Stimulated activated CD8-positive, alpha-beta memory T cell treated with anti-CD3 and anti-CD28 coated beads, Interleukin-15, amount 100 ng/mL, for 24 hours (primary cell): ENCODE measurements around the gene MYBL2.
"Not testable (repeated sequence)": the region's sequence is repeated elsewhere in the genome, so short reads cannot be mapped to it uniquely, and the experiment has no call there.

Experiments used
- DNase-seq: peaks from one replicate; pipeline ENCODE4 v3.0.0-alpha.2; 2020; ENCODE audit warnings: low read depth

MYBL2 gene

GRCh38 chr20:43666376-43667328, at the start of gene MYBL2:
Gene MYBL2, plus strand, starts transcription at chr20:43667114. Its CDS starts 170 bp downstream, at chr20:43667284.
- DNase-seq = peak; percentile 49

- no peak for DNase-seq
These were observed 35.3 kb upstream of the MYBL2 start for GRCh38 chr20:43631598-43631997.

DNA sequence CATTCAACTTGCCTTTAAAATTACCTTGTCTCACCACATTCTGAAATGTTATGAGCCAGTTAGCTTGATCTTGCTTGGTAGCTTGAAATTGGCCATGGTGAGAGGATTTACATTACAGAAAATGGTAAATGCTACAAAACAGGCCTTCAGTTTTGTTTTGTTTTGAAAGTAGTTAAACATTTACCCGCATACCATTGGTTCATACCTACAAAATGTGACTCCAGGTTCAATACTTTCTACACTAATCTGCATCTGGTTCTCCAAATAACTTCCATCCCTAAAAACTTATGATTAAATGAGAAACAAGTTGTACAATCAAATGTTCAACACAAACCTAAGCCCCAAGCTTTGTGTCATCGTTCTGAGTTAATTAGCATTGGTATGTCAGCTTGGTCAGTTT, 30.5 kb upstream of the MYBL2 start:
- no peak for DNase-seq

- DNase-seq = no peak
These were observed 24.4 kb upstream of the MYBL2 start for GRCh38 chr20:43642548-43642947.

DNA sequence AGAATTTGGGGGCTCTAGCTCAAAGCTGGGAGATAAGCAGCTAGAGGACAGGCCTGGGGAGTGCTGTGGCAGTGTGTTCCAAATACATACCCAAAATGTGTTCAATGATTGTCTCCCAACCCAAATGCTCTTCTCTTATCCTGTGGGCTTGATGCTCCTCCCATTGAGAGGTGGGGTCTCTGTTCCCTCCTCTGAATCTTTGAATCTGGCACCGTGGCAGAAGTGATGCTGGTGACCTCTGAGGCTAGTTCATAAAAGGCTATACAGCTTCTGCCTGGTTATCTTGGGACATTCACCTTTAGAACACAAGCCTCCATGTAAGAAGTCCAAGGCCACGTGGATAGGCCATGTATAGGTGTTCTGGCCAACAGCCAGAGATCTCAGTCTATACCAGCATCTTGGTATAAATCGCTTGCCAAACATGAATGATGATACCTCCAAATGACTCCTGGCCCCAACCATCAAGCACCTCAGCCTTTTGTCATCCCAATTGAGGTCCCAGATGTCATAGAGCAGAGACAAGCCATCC, 15.9 kb upstream of the MYBL2 start:
- DNase-seq = no peak

DNA sequence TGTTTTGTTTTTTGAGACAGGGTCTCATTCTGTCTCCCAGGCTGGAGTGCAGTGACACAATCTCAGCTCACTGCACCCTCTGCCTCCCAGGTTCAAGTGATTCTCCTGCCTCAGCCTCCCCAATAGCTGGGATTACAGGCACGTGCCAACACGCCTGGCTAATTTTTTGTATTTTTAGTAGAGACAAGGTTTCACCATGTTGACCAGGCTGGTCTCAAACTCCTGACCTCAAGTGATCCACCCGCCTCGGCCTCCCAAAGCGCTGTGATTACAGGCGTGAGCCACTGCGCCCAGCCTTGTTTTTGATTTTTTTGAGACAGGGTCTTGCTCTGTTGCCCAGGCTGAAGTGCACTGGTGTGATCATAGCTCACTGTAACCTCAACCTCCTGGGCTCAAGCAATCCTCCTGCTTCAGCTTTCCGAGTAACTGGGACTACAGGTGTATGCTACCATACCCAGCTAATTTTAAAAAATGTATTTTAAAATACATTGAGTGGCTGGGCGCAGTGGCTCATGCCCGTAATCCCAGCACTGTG, 15.2 kb upstream of the MYBL2 start:
- not testable (repeated sequence) for DNase-seq

- no peak for DNase-seq
These were observed 12.9 kb upstream of the MYBL2 start for GRCh38 chr20:43653966-43654365.

GRCh38 chr20:43655176-43655575, 11.7 kb upstream of the MYBL2 start:
- not testable (repeated sequence) for DNase-seq

DNA sequence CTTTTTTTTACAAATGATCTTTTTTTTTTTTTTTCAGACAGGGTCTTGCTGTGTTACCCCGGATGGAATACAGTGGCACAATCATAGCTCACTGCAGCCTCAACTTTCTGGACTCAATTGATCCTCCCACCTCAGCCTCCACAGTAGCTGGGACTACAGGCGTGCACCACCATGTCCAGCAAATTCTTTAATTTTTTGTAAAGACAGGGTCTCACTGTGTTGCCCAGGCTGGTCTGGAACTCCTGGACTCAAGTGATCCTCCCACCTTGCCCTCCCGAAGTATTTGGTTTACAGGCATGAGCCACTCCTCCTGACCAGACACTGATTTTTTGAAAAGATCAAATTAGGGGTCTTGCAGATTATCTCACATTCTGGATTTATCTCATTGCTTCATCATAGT, 11.0 kb upstream of the MYBL2 start:
- no peak for DNase-seq

GRCh38 chr20:43658069-43658722, 8.7 kb upstream of the MYBL2 start:
- no peak for DNase-seq

DNA sequence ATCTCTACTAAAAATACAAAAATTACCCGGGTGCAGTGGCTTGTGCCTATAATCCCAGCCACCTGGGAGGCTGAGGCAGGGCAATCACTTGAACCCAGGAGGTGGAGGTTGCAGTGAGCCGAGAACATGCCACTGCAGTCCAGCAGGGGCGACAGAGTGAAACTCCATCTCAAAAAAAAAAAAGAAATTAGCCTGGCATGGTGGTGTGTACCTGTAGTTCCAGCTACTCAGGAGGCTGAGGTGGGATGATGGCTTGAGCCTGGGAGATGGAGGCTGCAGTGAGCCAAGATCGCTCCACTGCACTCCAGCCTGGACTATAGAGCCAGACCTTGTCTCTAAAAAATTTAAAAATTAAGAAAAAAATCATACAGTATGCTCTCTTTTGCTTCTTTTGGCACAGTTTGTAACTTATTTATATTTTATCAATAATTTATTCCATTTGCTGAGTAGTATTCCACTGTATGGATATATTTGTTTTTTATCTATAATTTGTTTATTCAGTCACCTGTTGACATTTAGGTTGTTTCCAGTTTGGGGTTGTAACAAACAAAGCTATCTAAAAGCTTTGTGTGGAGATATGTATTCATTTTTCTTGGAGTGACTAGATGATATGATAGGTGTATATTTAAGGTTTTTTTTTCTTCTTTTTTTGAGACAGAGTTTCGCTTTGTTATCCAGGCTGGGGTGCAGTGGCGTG, 8.0 kb upstream of the MYBL2 start:
- DNase-seq = no peak

GRCh38 chr20:43662943-43663655, 3.8 kb upstream of the MYBL2 start:
- DNase-seq = no peak

DNA sequence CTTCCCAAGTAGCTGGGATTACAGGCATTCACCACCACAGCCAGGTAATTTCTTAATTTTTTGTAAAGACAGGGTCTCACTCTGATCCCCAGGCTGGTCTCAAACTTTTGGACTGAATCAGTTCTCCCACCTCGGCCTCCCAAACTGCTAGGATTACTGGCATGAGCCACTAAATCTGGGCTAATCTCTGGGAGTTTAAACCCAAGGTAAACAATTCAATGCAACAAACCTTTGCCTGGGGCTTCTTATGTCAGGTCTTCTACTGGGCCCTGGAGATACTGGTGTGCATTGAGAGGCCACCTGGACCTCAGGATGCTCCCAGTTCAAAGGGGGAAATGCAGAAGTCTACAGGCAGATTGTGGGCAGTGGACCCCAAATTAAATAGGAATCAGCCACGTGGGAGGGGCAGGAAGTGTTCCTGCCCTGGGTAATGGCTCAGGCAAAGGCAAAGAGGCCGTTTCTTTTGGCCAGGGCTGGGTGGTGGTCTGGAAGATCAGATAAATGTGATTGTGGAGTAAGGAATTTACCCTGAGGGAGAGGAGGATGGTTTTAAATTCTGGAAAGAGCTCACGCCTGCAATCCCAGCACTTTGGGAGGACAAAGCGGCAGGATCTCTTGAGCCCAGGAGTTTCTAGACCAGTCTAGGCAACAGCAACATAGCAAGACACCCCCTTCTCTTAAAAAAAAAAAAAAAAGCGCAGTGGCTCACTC, 1.3 kb upstream of the MYBL2 start:
- DNase-seq = no peak

GRCh38 chr20:43667341-43668132, 623 bp downstream of the MYBL2 start:
- no peak for DNase-seq

DNA sequence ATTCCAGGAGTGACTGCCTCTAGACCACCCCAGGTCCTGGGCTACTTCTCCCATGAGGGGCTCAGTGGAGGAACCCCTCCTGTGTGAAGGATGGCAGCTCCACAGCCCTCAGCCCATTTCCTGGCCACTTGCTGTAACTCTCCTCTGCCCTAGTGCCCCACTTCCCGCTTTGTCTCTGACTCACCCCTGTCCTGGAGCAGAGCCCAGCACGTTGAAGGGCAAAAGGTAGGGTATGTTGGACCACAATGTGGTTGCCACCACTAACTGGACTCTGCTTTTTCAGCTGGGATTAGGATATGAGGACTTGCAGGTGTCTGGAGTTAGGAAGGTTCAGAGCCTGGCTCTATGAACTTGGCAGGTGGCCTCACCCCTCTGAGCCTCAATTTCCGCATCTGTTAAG, 2.4 kb downstream of the MYBL2 start:
- DNase-seq = no peak

DNA sequence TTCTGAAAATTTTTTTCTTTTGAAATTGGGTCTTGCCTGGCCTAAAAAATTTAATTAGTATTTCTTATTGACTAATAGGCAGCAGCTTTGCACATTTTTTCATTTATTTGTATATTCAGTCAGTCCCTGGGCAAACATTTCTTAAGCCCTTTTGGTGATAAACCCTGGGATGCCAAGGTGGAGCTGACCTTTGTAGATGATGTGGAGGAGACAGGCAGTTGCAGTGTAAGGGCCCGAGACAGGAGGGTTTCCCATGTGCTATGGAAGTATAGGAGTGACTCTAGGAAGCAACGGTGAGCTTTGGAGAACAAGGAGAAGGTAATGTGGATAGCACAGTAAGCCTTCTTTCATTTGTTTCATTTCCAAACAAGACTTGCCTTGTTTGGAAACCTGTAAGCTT, 3.5 kb downstream of the MYBL2 start:
- DNase-seq = no peak

DNA sequence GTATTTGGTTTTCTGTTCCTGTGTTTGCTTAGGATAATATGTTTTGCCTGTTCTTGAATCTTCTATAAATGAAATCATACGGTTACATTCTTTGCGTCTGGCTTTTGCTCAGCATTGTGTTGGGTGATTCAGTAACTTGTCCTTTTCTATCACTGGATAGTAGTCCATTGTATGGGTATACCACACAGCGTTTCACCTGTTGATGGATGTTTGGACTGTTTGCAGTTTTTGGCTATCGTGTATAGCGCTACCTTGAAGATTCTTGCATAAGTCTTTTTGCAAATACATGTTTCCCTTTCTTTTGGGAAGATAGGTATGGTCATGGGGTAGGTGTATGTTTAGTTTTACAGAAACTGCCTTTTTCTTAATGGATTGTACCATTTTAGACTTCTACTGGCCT, 9.5 kb downstream of the MYBL2 start:
- DNase-seq = no peak

DNA sequence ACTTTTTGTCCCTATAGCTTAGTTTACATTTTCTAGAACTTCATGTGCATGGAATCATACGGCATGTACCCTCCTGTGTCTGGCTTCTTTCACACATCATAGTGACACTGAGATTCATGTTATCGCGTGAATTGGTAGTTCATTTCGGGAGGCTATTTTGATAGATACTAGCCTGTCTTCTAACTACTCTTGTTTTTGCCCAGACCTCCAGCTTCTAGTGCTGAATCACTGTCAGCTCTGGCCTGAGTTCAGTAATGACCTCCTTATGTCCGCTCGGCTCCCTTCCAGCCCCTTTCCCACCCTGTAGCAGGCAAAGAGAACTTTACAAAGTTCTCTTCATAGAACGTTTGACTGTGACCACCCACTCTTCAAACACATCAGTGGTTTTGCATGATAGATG, 14.1 kb downstream of the MYBL2 start:
- DNase-seq = no peak

- DNase-seq = no peak
These were observed 14.6 kb downstream of the MYBL2 start for GRCh38 chr20:43681468-43681942.

DNA sequence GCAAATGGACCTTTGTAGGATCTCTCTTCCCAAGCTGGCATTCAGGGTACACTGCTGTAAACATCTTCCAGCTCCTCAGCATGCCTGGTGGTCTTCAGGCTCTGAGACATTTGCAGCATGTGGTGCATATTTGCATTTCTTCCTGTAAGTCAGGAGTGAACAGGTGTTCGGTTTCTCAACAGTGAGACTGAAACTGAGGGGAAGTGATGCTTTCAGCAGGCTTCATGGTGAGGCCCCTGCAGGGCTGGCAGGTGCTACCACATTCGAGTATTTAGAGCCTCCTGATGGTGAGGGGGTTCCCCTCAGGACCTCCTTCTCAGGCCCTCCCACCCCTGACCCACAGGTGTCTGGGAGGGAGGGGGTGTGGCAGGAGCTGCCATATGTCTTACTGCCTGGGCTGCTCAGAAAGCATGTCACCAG, 15.1 kb downstream of the MYBL2 start:
- DNase-seq = no peak
